HG03097 (cell line): ENCODE data around the gene PTPRM.

Experiments
- ATAC-seq: cut with Tn5 transposase; IDR thresholded peaks from one replicate; pipeline ENCODE4 v1.9.1; 2021; ENCODE audit not compliant: unreplicated experiment, low FRiP score

Gene PTPRM

DNA sequence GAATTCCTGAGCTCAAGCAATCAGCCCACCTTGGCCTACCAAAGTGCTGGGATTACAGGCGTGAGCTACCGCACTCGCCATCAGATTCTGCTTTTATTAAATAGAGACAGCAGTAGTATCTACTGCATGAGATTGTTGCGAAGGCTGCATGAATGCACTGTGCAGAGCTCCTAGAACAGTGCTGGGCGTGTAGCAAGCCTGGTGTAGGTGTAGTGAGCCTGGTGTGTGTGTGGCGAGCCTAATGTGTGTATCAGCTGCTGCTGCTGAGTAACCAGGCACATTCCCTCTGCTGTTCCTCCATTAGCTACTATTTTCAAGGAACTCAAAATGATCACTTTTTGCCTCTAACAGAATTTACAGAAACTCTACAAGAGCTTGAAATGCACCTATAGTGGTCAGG lies 57.6 kb downstream of the PTPRM start:
- ATAC-seq = no peak

DNA sequence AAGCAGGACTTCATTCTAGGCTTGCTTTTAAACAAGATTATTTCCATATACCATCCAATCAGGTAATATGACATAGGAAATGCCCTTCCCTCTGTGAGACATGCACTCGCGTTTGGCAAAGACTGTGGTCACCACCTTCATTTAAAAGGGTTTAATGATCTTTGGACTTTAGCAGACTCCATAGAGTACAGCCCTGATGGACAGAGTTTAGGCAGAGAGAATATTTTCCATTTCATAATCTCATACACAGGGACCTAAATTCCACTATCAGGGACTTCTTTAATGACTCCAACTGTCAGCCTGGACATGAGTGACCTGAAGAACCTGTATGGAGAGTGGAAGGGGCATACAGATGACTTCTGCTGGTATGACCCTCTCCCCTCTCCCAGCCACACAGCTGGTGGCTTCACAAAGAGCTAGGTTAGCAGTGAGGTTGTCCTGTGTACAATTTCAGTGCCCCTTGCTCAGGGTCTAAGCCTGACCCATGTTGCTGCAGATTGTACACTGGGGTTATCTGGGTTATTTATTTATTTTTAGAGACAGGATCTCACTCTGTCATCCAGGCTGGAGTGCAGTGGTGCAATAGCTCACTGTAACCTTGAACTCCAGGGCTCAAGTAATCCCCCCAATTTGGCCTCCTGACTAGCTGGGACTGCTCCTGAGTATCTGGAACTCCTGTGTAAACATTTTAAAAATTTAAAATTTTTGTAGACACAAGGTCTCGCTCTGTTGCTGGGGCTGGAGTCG lies 59.2 kb downstream of the PTPRM start:
- ATAC-seq = no peak

DNA sequence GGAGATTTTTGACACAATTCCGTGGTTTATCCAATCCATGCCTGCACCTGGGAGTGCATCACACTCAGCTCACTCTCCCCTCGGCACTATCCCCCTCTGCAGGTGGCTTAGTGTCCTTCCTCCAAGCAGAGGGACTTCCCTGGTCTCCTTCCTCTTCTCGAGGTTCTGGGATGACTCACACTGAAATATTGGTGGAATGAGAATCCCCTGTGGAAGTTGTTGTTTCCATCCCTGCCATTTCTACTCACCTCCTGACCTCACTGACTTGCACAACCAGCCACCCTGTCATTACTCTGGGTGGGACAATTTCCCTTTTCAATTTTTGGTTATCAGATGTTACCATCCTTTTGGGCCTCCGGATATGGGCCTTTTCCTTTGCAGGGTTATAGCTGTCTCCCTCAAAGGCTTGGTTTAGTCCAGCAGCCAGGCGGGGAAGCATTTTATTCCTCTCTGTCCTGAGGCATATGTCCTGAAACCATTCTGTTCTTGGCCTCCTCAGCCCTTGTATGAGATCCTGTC lies 59.9 kb downstream of the PTPRM start:
- ATAC-seq = no peak

DNA sequence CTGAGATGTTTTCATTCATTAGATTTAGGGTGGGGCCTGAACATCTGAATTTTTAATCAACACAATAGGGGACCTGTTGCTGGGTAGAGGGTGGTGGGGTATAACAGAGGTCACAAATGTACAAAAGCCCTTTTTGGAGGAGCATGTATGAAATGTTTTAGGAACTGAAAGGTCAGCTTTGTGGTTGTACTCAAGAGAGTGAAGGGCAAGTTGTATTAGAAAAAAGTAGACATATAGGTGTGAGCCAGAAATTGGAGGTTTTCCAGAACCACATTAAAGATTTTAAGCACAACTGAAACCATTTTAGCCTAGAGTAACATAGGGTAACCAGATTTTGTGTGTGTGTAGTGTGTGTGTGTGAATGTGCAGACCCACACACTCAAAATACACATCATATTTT lies 62.3 kb downstream of the PTPRM start:
- no peak for ATAC-seq

DNA sequence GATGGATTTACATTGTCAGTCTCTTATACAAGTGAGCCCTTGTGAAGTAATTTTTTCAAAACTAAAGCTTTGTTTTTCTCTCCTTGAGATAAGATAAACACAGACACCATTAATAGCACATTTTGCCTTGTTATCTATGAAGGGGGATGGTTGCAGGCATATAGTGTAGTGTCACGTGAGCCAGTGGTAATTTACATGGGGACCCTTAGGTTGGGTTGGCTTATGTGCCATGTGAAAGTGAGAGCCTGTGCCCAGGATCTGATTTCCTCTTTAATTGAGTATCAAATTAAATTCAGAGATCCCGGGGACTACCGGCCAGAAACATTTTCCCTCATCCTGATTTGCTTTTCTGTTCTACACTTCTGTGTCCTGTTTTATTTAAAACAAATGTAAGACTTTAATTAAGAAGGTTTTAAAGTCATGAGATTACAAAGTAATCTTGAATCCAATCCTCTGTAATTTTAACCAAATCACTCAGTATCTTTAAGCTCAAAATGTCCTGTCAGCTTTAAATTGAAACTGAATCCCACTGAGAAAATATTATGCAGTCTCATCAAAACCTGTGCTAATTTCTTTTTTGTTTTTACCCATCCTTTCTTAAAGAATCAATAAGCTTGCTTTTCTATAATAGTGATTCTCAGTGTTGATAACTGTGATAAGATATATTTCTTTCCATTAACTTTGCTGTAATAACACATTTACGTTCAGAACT lies 63.8 kb downstream of the PTPRM start:
- ATAC-seq = no peak

DNA sequence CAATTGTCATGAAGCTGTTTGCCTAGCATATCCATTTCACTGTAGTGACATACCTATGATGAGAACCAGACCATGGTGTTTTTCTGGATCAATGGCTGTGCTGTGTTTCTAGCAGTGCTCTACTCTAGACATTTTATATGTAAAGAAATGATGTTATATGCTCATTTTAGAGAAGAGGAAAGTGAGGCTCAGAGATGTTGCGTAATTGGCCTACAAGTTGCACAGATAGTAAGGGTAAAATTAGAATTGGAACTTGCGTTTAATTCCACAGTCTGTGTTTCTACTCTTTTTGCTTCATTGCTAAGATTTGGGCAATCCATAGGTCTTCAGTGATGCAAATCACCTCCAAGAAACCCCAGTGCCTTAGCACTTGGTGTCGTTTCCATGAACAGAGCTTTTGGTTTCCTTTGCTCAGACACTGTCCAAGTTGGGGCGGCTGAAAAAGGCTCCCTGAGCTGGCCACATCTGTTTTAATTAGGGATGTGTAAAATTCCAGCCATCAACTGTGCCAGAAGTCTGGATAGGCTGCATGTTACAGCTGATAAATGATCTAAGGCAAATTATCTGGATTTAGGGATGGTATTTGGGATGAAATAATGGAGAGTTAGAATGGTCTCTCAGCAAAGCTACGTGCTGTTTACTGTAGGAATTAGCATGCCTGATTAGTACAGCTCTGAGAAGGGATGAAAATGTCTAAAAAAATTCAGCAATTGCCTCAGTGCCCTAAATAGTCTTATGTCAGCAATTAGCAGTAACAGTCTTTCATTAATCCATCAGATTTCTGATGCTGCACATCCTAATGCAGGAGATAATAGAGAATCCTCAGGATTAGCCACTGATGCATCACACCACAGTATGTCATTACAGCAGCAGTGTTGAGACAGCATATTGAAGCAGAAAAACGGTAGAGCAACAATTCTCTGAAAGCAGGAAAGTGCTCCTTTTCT lies 65.3 kb downstream of the PTPRM start:
- no peak for ATAC-seq

DNA sequence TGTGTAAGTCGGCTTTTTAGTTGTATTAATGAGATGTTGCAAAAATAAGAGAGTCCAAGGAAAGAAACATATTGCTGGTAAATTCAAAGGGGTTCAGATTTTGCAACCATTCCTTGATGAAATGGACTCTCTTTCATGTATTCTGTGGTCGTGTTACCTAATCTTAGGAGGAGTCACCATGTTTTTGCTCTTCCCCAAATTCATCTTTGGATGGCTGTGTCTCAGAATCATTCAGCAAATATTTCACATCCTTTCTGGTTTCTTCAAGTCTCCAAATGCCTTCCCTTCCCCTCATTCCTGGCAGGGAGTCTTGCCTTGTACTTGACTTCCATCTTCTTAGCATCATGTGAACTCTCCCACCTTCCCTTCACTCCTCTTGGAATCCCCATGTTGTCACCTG lies 66.1 kb downstream of the PTPRM start:
- no peak for ATAC-seq

DNA sequence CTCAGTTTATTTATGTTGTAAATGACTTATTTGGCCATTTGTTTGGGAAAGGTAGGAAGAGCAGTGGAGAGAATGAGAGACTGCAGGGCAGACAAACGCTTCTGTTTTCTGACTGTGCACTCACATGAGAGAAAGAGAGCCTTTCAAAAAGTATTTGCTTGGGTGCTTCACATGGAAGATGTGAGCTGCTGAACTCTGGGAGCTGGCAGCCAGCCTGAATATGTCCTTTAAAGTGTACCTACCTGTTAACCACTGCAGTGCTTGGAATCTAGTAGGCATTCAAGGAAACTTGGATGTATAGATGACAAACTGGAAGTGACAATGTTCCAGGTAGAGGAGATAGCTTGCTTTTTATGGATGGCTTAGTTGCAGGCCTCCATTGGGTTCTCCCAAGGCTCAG lies 68.8 kb downstream of the PTPRM start:
- ATAC-seq = no peak

- no peak for ATAC-seq
Observed at GRCh38 chr18:7637269-7637668, 70.2 kb downstream of the PTPRM start.

DNA sequence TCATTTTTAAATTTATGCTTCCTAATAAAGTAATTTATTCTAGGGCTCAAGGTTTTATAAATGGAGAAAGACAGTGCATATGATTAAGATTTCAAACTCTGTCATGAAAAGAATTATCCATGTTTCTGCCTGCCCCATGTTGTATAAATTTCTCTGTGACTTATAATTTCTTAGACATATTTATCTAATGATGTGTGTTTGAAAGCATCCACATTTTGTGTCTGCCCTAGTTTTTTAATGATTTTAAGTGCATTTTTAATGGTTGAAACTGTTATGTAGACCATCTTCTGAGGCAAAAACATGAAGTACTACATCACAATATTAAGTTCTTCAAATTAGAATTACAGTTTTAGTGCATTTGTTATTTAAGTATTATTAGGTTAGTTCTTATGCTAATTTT lies 71.2 kb downstream of the PTPRM start:
- no peak for ATAC-seq

GRCh38 chr18:7641813-7642212 lies 74.7 kb downstream of the PTPRM start:
- ATAC-seq = no peak

GRCh38 chr18:7642331-7642890 lies 75.3 kb downstream of the PTPRM start:
- no peak for ATAC-seq

GRCh38 chr18:7645756-7646155 lies 78.6 kb downstream of the PTPRM start:
- ATAC-seq = no peak

DNA sequence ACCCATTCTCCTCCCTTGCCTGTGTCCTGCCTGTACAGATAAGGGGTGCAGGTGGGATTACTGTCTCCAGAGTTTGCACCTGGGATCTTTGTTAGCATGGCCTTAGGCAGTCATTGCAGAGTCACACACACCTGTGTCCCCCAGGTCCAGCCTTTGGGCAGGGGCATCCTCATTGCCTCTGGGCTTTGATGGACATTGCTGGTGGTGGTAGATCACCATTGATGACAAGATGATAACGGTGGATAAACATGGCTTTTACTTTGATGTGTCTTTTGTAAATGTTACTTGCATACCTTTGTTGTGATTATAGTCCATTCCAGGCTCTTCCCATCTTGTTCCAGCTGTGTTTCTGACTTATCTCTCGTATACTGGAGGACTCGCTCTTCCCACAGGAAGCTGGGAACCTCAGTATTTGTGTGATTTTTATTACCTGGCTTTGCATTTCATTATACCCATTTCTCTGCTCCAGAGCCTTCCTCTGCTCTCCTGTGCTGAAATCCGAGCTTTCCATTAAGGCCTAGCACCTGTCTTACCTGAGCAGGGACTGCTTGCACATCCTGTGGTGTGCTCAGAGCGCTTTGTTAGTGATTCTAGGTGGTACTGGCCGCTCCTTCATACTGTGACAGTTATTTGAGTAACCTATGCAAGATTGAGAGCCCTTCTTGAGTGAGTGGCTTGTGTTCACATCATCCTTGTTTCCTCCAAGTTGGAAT lies 79.2 kb downstream of the PTPRM start:
- no peak for ATAC-seq

DNA sequence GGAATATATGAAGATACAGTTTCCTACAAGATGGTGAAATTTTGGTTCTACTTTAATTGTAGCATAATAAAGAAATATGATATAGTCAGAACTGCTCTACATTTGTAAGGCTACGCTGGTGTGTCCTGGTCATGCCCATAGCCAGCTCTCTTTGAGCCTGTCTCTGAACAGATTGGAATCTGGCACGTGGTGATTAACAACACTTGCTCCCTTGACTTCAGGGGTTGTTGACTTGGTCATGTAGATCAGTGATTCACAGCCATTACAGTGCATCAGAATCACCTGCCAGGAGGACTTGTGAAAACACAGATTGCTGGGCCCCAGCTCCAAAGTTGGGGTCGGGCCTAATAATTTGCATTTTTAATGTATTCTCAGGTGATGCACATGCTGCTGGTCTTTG lies 80.4 kb downstream of the PTPRM start:
- ATAC-seq = no peak

- ATAC-seq = no peak
Observed at GRCh38 chr18:7657050-7657449, 89.9 kb downstream of the PTPRM start.

GRCh38 chr18:7657937-7658336 lies 90.8 kb downstream of the PTPRM start:
- ATAC-seq = no peak

DNA sequence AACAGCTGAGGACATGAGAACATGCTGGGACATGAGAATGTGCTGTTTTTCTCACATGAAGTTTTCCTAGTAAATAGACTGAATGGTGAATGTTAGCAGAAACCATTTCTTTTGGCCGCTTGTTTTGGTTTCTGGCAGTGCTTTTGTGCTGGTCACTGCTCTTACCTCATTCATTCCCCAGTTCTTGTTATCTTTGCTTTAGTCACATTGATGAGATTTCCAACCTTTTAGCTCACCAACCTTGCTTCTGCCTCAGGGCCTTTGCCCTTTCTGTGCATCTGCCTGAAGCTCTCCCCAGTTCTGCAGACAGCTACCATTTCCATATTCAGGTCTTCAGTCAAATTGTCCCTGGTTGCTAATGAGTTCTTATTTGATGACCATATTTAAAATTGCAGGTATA lies 91.6 kb downstream of the PTPRM start:
- ATAC-seq = no peak

- ATAC-seq = no peak
Observed at GRCh38 chr18:7661207-7661606, 94.1 kb downstream of the PTPRM start.

- no peak for ATAC-seq
Observed at GRCh38 chr18:7662866-7663265, 95.8 kb downstream of the PTPRM start.
